H1 (cell line): ENCODE results near the gene FLT1. TPM values are rescaled to one million over a fixed set of nuclear protein-coding genes. Genes with fewer than 3 reads are reported as not detected.

Source experiments
- EZH2 ChIP-seq: fragments of 200-600 bp; sonication (generic); IDR thresholded peaks from 2 replicates; pipeline ENCODE4 v1.7.1; 2012; ENCODE audit warnings: low read depth, mild to moderate bottlenecking, moderate library complexity, low read length, inconsistent platforms; ENCODE audit not compliant: severe bottlenecking
- KDM1A ChIP-seq: fragments of 200-600, 300-600 bp; sonication (generic); IDR thresholded peaks from 2 replicates; pipeline ENCODE4 v1.7.1; 2016; ENCODE audit warnings: mild to moderate bottlenecking, low read length, borderline replicate concordance
- SAP30 ChIP-seq: fragments of 300-600 bp; sonication (generic); IDR thresholded peaks from 2 replicates; pipeline ENCODE4 v1.7.1; 2012; ENCODE audit warnings: low read length, moderate library complexity, mild to moderate bottlenecking, inconsistent platforms; ENCODE audit not compliant: insufficient read depth, insufficient replicate concordance
- SUZ12 ChIP-seq: fragments of 200-600 bp; sonication (generic); IDR thresholded peaks from 2 replicates; pipeline ENCODE4 v1.6.1; 2012; ENCODE audit warnings: mild to moderate bottlenecking, inconsistent platforms, low read length, moderate library complexity, mixed read lengths
- TBP ChIP-seq: IDR thresholded peaks from 2 replicates; pipeline ENCODE4 v1.6.1; 2011; ENCODE audit warnings: low read depth, low read length, improper control_type of control experiment
- polyA plus RNA-seq, 7 experiments: library from polyadenylated mRNA; depleted of rRNA in 3 of 7; stranded (reverse) in 5 of 7; unstranded in 2 of 7; fragments of >200 nt in 5 of 7; fragments of 200-250 nt in 2 of 7; gene quantifications; 1 replicate in 5 of 7; 2 replicates in 1 of 7; 4 replicates in 1 of 7; pipeline versions ENCODE4 v1.2.1 to v1.2.3, GENCODE V29; 2011 to 2013; ENCODE audit warnings: missing spikeins in 2 of 7, mixed read lengths in 2 of 7
- total RNA-seq: library from RNA; stranded (reverse); fragmentation: NEBNext Ultra II Directional; extraction: Animal tissue kit (Norgen Biotek cat#: 25700); gene quantifications from 2 replicates; pipeline ENCODE4 v1.2.1, GENCODE V29; 2021

The FLT1 gene
- total and polyA plus RNA-seq, 2 of the 8 experiments (the other 6 are each of a cell fraction or from before 2014, with no cell fraction given) = 19.7 to 90.2 TPM

- TF ChIP-seq KDM1A (no peak), TBP (no peak), SAP30 (no peak), SUZ12 (no peak), EZH2 (no peak)
Measured at GRCh38 chr13:28475916-28476725, 18.8 kb downstream of the FLT1 start (continued).
